K562 (cell line): ENCODE data around the gene DTNBP1. TPM values are rescaled to one million over a fixed set of nuclear protein-coding genes. Genes with fewer than 3 reads are reported as not detected.

ENCODE experiments used
- DIDO1 ChIP-seq: fragments of 450-650 bp; IDR thresholded peaks from 2 replicates; pipeline ENCODE4 v1.6.1; 2016; ENCODE audit warnings: low read depth, missing biosample characterization, missing genetic modification characterization
- ELF2 ChIP-seq: fragments of 250-450 bp; sonication (Bioruptor Pico); IDR thresholded peaks from 2 replicates; pipeline ENCODE4 v1.5.0; 2021; ENCODE audit warnings: mild to moderate bottlenecking
- EZH2 ChIP-seq: IDR thresholded peaks from 2 replicates; pipeline ENCODE4 v1.6.1; 2012; ENCODE audit warnings: low read depth, mild to moderate bottlenecking, inconsistent platforms, low read length, borderline replicate concordance
- GATA2 ChIP-seq: sonication (generic); formaldehyde crosslinking; IDR thresholded peaks from 2 replicates; pipeline ENCODE4 v1.4.0; 2020; ENCODE audit warnings: mild to moderate bottlenecking, missing genetic modification reagents
- GTF2A2 ChIP-seq: IDR thresholded peaks from 2 replicates; pipeline ENCODE4 v1.6.1; 2016; ENCODE audit warnings: mild to moderate bottlenecking, missing genetic modification characterization, missing compliant biosample characterization
- GTF2F1 ChIP-seq: IDR thresholded peaks from 2 replicates; pipeline ENCODE4 v1.6.1; 2011; ENCODE audit warnings: low read depth, low read length, improper control_type of control experiment
- MECOM ChIP-seq: fragments of 250-450 bp; sonication (Bioruptor Pico); IDR thresholded peaks from 2 replicates; pipeline ENCODE4 v1.8.0; 2022; ENCODE audit warnings: inconsistent platforms
- MEF2D ChIP-seq: conservative IDR thresholded peaks from 2 replicates; pipeline ENCODE4 v1.6.1; 2016; ENCODE audit warnings: low read depth, missing genetic modification characterization, missing compliant biosample characterization
- PRMT5 ChIP-seq: sonication (generic); formaldehyde crosslinking; IDR thresholded peaks from 2 replicates; pipeline ENCODE4 v1.5.0; 2020; ENCODE audit warnings: missing genetic modification reagents
- RBM17 ChIP-seq: fragments of 200-400 bp; formaldehyde crosslinking; IDR thresholded peaks from 2 replicates; pipeline ENCODE4 v1.6.1; 2017; ENCODE audit warnings: low read depth, mild to moderate bottlenecking, low read length, borderline replicate concordance
- RUNX1 ChIP-seq: sonication (generic); IDR thresholded peaks from 2 replicates; pipeline ENCODE4 v1.6.1; 2016; ENCODE audit warnings: antibody characterized with exemption, low read depth
- SIX5 ChIP-seq, 2 experiments: IDR thresholded peaks; 2 replicates each; pipeline ENCODE4 v1.6.1; 2011; ENCODE audit warnings: low read length in 2 of 2, borderline replicate concordance in 1 of 2, low read depth in 1 of 2, mild to moderate bottlenecking in 1 of 2, moderate library complexity in 1 of 2; ENCODE audit not compliant: insufficient read depth in 1 of 2
- SMARCA5 ChIP-seq: fragments of 450-650 bp; IDR thresholded peaks from 2 replicates; pipeline ENCODE4 v1.6.1; 2016
- XRCC5 ChIP-seq: fragments of 200-400 bp; formaldehyde crosslinking; IDR thresholded peaks from 2 replicates; pipeline ENCODE4 v1.6.1; 2017; ENCODE audit warnings: low read depth, mild to moderate bottlenecking, low read length
- ZNF140 ChIP-seq: fragments of 250-450 bp; sonication (Bioruptor Pico); IDR thresholded peaks from 2 replicates; pipeline ENCODE4 v1.8.0; 2021; ENCODE audit warnings: moderate library complexity, mild to moderate bottlenecking, inconsistent platforms
- ZNF589 ChIP-seq: fragments of 200-800 bp; sonication (Bioruptor generic); IDR thresholded peaks from 2 replicates; pipeline ENCODE4 v1.6.1; 2016; ENCODE audit warnings: low read depth, missing genetic modification characterization, missing compliant biosample characterization
- ZNF766 ChIP-seq: fragments of 200-800 bp; sonication (Bioruptor generic); conservative IDR thresholded peaks from 2 replicates; pipeline ENCODE4 v1.6.1; 2016; ENCODE audit warnings: missing genetic modification characterization, missing compliant biosample characterization
- polyA plus RNA-seq, 8 experiments: library from polyadenylated mRNA; depleted of rRNA in 4 of 8; stranded (reverse) in 5 of 8; unstranded in 3 of 8; fragments of >200 nt; fragmentation: Nextera tagmentation in 2 of 8; fragmentation: Illumina TruSeq in 1 of 8; extraction: Ambion mirVana in 2 of 8; extraction: Trizol in 1 of 8; gene quantifications; 2 replicates each; pipeline versions ENCODE4 v1.2.1 to v1.2.3, GENCODE V29; 2011 to 2014; ENCODE audit warnings: inconsistent platforms in 1 of 8, missing spikeins in 1 of 8
- total RNA-seq, 7 experiments: library from RNA; depleted of rRNA in 6 of 7; stranded (reverse); fragments of >200 nt in 6 of 7; fragmentation: Illumina TruSeq in 2 of 7; extraction: Trizol in 2 of 7; gene quantifications; 2 replicates each; pipeline versions ENCODE4 v1.2.1 to v1.2.3, GENCODE V29; 2011 to 2021; ENCODE audit warnings: low replicate concordance in 1 of 7
- TF ChIP-seq, protein P1 (sequence below): sonication (generic); formaldehyde crosslinking; IDR thresholded peaks from 2 replicates; pipeline ENCODE4 v1.5.0; 2020; ENCODE audit warnings: missing genetic modification reagents
- TF ChIP-seq, protein P2 (sequence below): fragments of 450-650 bp; formaldehyde crosslinking; IDR thresholded peaks from 2 replicates; pipeline ENCODE4 v1.4.0; 2020; ENCODE audit warnings: mild to moderate bottlenecking, moderate library complexity
- TF ChIP-seq, protein P3 (sequence below): fragments of 250-450 bp; sonication (Bioruptor Pico); IDR thresholded peaks from 2 replicates; pipeline ENCODE4 v1.6.1; 2021; ENCODE audit warnings: mild to moderate bottlenecking
- TF ChIP-seq, protein P4 (sequence below): IDR thresholded peaks from 3 replicates; pipeline ENCODE4 v1.6.1; 2011; ENCODE audit warnings: borderline replicate concordance, mild to moderate bottlenecking; ENCODE audit not compliant: insufficient read length, insufficient read depth
- TF ChIP-seq, protein P5 (sequence below): fragments of 250-450 bp; sonication (Bioruptor Pico); IDR thresholded peaks from 2 replicates; pipeline ENCODE4 v1.4.0; 2020; ENCODE audit warnings: borderline replicate concordance

The DTNBP1 gene
- total and polyA plus RNA-seq, 9 of the 15 experiments (the other 6 are each of a cell fraction or from before 2014, with no cell fraction given): 16.7 to 54.5 (median 21.4) TPM

DNA sequence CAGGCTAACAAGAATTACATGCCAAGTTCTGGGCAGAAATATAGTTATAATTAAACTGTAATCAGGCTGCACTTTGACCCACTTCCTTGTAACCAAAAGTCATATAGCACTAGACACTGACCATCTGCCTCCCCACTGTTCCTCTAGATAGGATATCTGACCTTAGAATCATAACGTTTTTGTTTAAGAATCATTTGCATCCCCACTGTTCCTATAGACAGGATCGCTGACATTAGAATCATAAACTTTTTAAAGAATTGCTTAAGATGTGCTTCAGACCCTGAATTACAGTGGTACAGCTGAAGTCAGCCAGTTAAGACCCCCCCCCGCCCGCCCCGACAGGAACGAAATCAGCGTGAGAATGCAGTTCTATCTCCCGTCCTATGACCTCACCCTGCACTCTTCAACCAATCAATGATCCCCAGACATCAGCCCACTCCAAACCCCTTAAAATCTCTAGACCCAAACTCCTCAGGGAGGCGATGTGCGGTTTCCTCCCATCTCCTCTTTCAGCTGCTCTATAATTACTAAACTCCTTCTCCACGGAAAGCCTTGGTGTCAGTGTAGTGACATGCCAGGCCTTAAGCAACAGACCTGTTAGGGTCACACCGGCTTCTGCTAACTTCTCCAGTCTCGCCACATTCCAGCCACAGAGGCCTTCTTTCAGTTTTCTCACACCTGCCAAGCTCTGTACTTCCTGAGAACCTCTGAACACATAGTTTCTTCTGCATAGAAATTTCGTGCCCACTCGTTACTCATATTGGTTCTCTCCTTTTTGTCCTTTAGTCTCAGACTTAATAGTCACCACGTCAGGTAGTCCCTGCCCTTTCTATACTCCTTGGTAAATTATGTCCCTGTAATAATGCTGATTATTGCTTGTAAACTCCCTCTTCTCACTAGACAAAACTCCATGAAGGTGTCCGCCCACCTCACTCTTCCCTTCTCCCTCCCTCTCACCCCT, 93.5 kb downstream of the DTNBP1 start (continued):
- TF ChIP-seq PRMT5 (CRISPR knock-in tag) (no peak), ZNF589 (CRISPR knock-in tag) (0 out of 2 replicates have a peak, but pooled peaks have one; percentile 47), RUNX1 (no peak), SIX5 (IDR thresholded peaks at IDR 0.05; ENCODE audit: borderline replicate concordance in 1 of 2, insufficient read depth in 1 of 2, low read depth in 1 of 2, low read length in 2 of 2) (no peak), MEF2D (peak; percentile 43; the same call in 1 of the 2 replicates), EZH2 (no peak), ZNF140 (CRISPR knock-in tag) (no peak), GTF2A2 (tag) (no peak), GATA2 (0 out of 2 replicates have a peak, but pooled peaks have one; percentile 25), SMARCA5 (peak; percentile 67; the same call in 1 of the 2 replicates), RBM17 (no peak), ZNF766 (CRISPR knock-in tag) (peak; percentile 75), MECOM (CRISPR knock-in tag) (no peak), XRCC5 (no peak), GTF2F1 (no peak), ELF2 (CRISPR knock-in tag) (0 out of 2 replicates have a peak, but pooled peaks have one; percentile 16), DIDO1 (tag) (no peak)
- TF ChIP-seq, protein P1, sequence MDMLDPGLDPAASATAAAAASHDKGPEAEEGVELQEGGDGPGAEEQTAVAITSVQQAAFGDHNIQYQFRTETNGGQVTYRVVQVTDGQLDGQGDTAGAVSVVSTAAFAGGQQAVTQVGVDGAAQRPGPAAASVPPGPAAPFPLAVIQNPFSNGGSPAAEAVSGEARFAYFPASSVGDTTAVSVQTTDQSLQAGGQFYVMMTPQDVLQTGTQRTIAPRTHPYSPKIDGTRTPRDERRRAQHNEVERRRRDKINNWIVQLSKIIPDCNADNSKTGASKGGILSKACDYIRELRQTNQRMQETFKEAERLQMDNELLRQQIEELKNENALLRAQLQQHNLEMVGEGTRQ (CRISPR knock-in tag): no peak
- TF ChIP-seq, protein P2, sequence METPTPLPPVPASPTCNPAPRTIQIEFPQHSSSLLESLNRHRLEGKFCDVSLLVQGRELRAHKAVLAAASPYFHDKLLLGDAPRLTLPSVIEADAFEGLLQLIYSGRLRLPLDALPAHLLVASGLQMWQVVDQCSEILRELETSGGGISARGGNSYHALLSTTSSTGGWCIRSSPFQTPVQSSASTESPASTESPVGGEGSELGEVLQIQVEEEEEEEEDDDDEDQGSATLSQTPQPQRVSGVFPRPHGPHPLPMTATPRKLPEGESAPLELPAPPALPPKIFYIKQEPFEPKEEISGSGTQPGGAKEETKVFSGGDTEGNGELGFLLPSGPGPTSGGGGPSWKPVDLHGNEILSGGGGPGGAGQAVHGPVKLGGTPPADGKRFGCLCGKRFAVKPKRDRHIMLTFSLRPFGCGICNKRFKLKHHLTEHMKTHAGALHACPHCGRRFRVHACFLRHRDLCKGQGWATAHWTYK (CRISPR knock-in tag): no peak
- TF ChIP-seq, protein P3, sequence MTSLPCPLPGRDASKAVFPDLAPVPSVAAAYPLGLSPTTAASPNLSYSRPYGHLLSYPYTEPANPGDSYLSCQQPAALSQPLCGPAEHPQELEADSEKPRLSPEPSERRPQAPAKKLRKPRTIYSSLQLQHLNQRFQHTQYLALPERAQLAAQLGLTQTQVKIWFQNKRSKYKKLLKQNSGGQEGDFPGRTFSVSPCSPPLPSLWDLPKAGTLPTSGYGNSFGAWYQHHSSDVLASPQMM (CRISPR knock-in tag): no peak
- TF ChIP-seq, protein P4, sequence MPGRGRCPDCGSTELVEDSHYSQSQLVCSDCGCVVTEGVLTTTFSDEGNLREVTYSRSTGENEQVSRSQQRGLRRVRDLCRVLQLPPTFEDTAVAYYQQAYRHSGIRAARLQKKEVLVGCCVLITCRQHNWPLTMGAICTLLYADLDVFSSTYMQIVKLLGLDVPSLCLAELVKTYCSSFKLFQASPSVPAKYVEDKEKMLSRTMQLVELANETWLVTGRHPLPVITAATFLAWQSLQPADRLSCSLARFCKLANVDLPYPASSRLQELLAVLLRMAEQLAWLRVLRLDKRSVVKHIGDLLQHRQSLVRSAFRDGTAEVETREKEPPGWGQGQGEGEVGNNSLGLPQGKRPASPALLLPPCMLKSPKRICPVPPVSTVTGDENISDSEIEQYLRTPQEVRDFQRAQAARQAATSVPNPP: no peak
- TF ChIP-seq, protein P5, sequence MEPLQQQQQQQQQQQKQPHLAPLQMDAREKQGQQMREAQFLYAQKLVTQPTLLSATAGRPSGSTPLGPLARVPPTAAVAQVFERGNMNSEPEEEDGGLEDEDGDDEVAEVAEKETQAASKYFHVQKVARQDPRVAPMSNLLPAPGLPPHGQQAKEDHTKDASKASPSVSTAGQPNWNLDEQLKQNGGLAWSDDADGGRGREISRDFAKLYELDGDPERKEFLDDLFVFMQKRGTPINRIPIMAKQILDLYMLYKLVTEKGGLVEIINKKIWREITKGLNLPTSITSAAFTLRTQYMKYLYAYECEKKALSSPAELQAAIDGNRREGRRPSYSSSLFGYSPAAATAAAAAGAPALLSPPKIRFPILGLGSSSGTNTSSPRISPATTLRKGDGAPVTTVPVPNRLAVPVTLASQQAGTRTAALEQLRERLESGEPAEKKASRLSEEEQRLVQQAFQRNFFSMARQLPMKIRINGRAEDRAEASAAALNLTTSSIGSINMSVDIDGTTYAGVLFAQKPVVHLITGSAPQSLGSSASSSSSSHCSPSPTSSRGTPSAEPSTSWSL: no peak
